Sigmoid colon (tissue), 4 donors: ENCODE measurements around the gene CD300E.

ENCODE experiments used
- CTCF ChIP-seq, 4 experiments: fragments of 450-650 bp in 3 of 4; fragments of 200-600 bp in 1 of 4; IDR thresholded peaks; one replicate each; pipeline ENCODE4 v1.5.1; 2016 to 2019; ENCODE audit warnings: antibody characterized with exemption in 4 of 4, mild to moderate bottlenecking in 3 of 4, moderate library complexity in 2 of 4
- EP300 ChIP-seq, 4 donors: sonication (generic); formaldehyde crosslinking; IDR thresholded peaks; one replicate each; pipeline ENCODE4 v1.6.1; 2017; ENCODE audit warnings: antibody characterized with exemption in 4 of 4
- POLR2A ChIP-seq, 2 donors: fragments of 450-650 bp; IDR thresholded peaks; one replicate each; pipeline ENCODE4 v1.6.1; 2016; ENCODE audit warnings: antibody characterized with exemption in 2 of 2, mild to moderate bottlenecking in 2 of 2, moderate library complexity in 2 of 2

- TF ChIP-seq CTCF (IDR thresholded peaks at IDR 0.05) (no peak), EP300 (IDR thresholded peaks at IDR 0.05) (no peak), POLR2A (IDR thresholded peaks at IDR 0.05) (no peak)
Observed at GRCh38 chr17:74635418-74635817, 11.9 kb upstream of the CD300E start.
